IMR-90 (cell line): Measurements from ENCODE around the gene ACOXL. TPM values are rescaled to one million over a fixed set of nuclear protein-coding genes. Genes with fewer than 3 reads are reported as not detected.
"Not testable (repeated sequence)": the region's sequence is repeated elsewhere in the genome, so short reads cannot be mapped to it uniquely, and the experiment has no call there.

Experiments
- ATAC-seq: fragments of 200-7000 bp; cut with Tn5 transposase; 2 replicates; pipeline ENCODE4 v1.9.1; 2020; ENCODE audit warnings: low read depth, mild to moderate bottlenecking, moderate library complexity
- BruUV-seq: library from RNA; stranded (reverse); fragments of 400-500 nt; replicated peaks from 2 replicates; lab custom pipeline; 2021; lab: Mats Ljungman, UMichigan
- CTCF ChIA-PET: fragments of 300-600 bp; formaldehyde crosslinking; extraction: SDS; loops from one replicate; lab custom pipeline; 2021; ENCODE audit warnings: antibody characterized with exemption; lab: Yijun Ruan, JAX
- POLR2A ChIA-PET: fragments of 300-600 bp; sonication (Branson Sonifier 250); formaldehyde crosslinking; loops from one replicate; lab custom pipeline; 2022; ENCODE audit warnings: antibody characterized with exemption; ENCODE audit not compliant: unreplicated experiment; lab: Charles Lee
- DNase-seq: peaks from one replicate; pipeline ENCODE4 v3.0.0; 2013
- H2AFZ ChIP-seq: replicated peaks from 2 replicates; pipeline ENCODE3; 2013; ENCODE audit warnings: low read length, mild to moderate bottlenecking; ENCODE audit not compliant: poor library complexity
- H2AK5ac ChIP-seq: 2 replicates; pipeline ENCODE4 v1.6.1; 2013; ENCODE audit warnings: low read depth, low read length, inconsistent platforms
- H2AK9ac ChIP-seq: replicated peaks from 2 replicates; pipeline ENCODE3; 2013; ENCODE audit warnings: mild to moderate bottlenecking, low read depth, low read length, moderate library complexity; ENCODE audit not compliant: poor library complexity
- H2BK120ac ChIP-seq: 2 replicates; pipeline ENCODE4 v1.6.1; 2013; ENCODE audit warnings: low read depth, low read length, inconsistent platforms
- H2BK15ac ChIP-seq: 3 replicates; pipeline ENCODE4 v1.6.1; 2013; ENCODE audit warnings: low read depth, low read length, inconsistent platforms
- H2BK20ac ChIP-seq: 2 replicates; pipeline ENCODE4 v1.6.1; 2013; ENCODE audit warnings: low read depth, mild to moderate bottlenecking, inconsistent platforms, low read length, moderate library complexity
- H2BK5ac ChIP-seq: 2 replicates; pipeline ENCODE4 v1.6.1; 2013; ENCODE audit warnings: mild to moderate bottlenecking, low read depth, low read length, inconsistent platforms; ENCODE audit not compliant: poor library complexity, severe bottlenecking
- H3K14ac ChIP-seq: replicated peaks from 2 replicates; pipeline ENCODE4 v1.6.1; 2013; ENCODE audit warnings: low read depth, low read length, inconsistent platforms
- H3K18ac ChIP-seq: 2 replicates; pipeline ENCODE4 v1.6.1; 2013; ENCODE audit warnings: low read depth, low read length, control low read depth
- H3K23ac ChIP-seq: 2 replicates; pipeline ENCODE4 v1.6.1; 2013; ENCODE audit warnings: low read depth, low read length, inconsistent platforms
- H3K27ac ChIP-seq: 2 replicates; pipeline ENCODE4 v1.5.1; 2013; ENCODE audit warnings: mild to moderate bottlenecking, control low read depth, low read length; ENCODE audit not compliant: insufficient read depth
- H3K27me3 ChIP-seq: 2 replicates; pipeline ENCODE4 v1.6.1; 2013; ENCODE audit warnings: low read length; ENCODE audit not compliant: control insufficient read depth, insufficient read depth
- H3K36me3 ChIP-seq: 2 replicates; pipeline ENCODE4 v1.6.1; 2013; ENCODE audit warnings: low read length, mixed read lengths; ENCODE audit not compliant: control insufficient read depth, insufficient read depth
- H3K4ac ChIP-seq: 2 replicates; pipeline ENCODE4 v1.6.1; 2013; ENCODE audit warnings: low read depth, low read length, inconsistent platforms
- H3K4me1 ChIP-seq: 2 replicates; pipeline ENCODE4 v1.6.1; 2013; ENCODE audit warnings: low read length, mixed read lengths; ENCODE audit not compliant: control insufficient read depth, insufficient read depth
- H3K4me2 ChIP-seq: 2 replicates; pipeline ENCODE4 v1.6.1; 2013; ENCODE audit warnings: low read depth, mild to moderate bottlenecking, control low read depth, low read length, moderate library complexity
- H3K4me3 ChIP-seq: 2 replicates; pipeline ENCODE4 v1.5.1; 2013; ENCODE audit warnings: low read depth, mild to moderate bottlenecking, control low read depth, low read length, moderate library complexity; ENCODE audit not compliant: insufficient read depth
- H3K56ac ChIP-seq: 2 replicates; pipeline ENCODE4 v1.6.1; 2013; ENCODE audit warnings: low read length, inconsistent platforms; ENCODE audit not compliant: insufficient read depth; ENCODE audit errors: extremely low read depth
- H3K79me1 ChIP-seq, 2 experiments: 2 replicates each; pipeline ENCODE4 v1.6.1; 2013; ENCODE audit warnings: low read length in 2 of 2, inconsistent platforms in 1 of 2, low read depth in 1 of 2
- H3K9ac ChIP-seq: 2 replicates; pipeline ENCODE4 v1.6.1; 2013; ENCODE audit warnings: low read depth, low read length, control low read depth
- H3K9me1 ChIP-seq: 2 replicates; pipeline ENCODE4 v1.6.1; 2013; ENCODE audit warnings: low read length, inconsistent platforms; ENCODE audit not compliant: insufficient read depth
- H3K9me3 ChIP-seq: 2 replicates; pipeline ENCODE4 v1.6.1; 2013; ENCODE audit warnings: low read length; ENCODE audit not compliant: control insufficient read depth, insufficient read depth
- H4K20me1 ChIP-seq: 2 replicates; pipeline ENCODE4 v1.6.1; 2013; ENCODE audit warnings: low read length, inconsistent platforms; ENCODE audit not compliant: insufficient read depth
- H4K5ac ChIP-seq: 2 replicates; pipeline ENCODE4 v1.6.1; 2013; ENCODE audit warnings: mild to moderate bottlenecking, low read depth, low read length, control low read depth
- H4K8ac ChIP-seq, 2 experiments: 2 replicates each; pipeline ENCODE4 v1.6.1; 2013; ENCODE audit warnings: low read depth in 2 of 2, low read length in 2 of 2, control low read depth in 1 of 2, inconsistent platforms in 1 of 2
- H4K91ac ChIP-seq: 2 replicates; pipeline ENCODE4 v1.6.1; 2013; ENCODE audit warnings: low read depth, low read length, inconsistent platforms; ENCODE audit not compliant: insufficient read depth
- whole genome bisulfite sequencing, 2 experiments: methylation state at CpG; one replicate each; pipeline versions ENCODE4 v1.1.5 to v1.1.7; 2013; ENCODE audit warnings: missing lambda C conversion rate in 2 of 2; ENCODE audit not compliant: insufficient read length in 1 of 2; ENCODE audit errors: extremely low coverage in 2 of 2; 5-methylcytosine and 5-hydroxymethylcytosine counted together
- dilution Hi-C: fragments of 300-500 bp; cut with HindIII; formaldehyde crosslinking; loops from one replicate; pipeline ENCODE4 v1.14.3; 2018; ENCODE audit warnings: low sequenced_read_pairs; ENCODE audit not compliant: unreplicated experiment
- in situ Hi-C: fragments of 300-500 bp; cut with MboI; formaldehyde crosslinking; loops from 3 replicates; pipeline ENCODE4 v1.14.3; 2019; ENCODE audit warnings: low sequenced_read_pairs, inconsistent platforms, mixed read lengths
- intact Hi-C: fragments of 100-400 bp; cut with micrococcal nuclease; formaldehyde crosslinking; loops from 2 replicates; pipeline ENCODE4 v1.10.0; 2022
- polyA plus RNA-seq, 3 experiments: library from polyadenylated mRNA; depleted of rRNA; stranded (reverse); fragments of >200 nt; gene quantifications; 2 replicates each; pipeline ENCODE4 v1.2.3, GENCODE V29; 2012; ENCODE audit warnings: low replicate concordance in 1 of 3
- total RNA-seq: library from RNA; depleted of rRNA; stranded (reverse); fragments of >200 nt; gene quantifications from 2 replicates; pipeline ENCODE4 v1.2.3, GENCODE V29; 2012

ACOXL gene
- total and polyA plus RNA-seq, 2 of the 4 experiments (the other 2 are of a cell fraction): not detected

DNA sequence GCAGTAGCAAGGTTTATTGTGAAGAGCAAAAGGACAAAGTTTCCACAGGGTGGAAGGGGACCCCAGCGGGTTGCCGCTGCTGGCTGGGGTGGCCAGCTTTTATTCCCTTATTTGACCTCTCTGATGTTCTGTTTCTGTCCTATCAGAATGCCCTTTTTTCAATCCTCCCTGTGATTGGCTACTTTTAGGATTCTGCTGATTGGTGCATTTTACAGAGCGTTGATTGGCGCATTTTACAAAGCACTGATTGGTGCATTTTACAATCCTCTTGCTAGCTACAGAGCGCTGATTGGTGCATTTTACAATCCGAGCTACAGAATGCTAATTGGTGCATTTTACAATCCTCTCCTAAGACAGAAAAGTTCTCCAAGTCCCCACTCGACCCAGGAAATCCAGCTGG is 123.5 kb downstream of the ACOXL start:
- H2BK20ac ChIP-seq, H3K18ac ChIP-seq, H2AK5ac ChIP-seq, H4K91ac ChIP-seq, H3K4me1 ChIP-seq, BruUV-seq, H2BK5ac ChIP-seq, in situ Hi-C loops, H2AK9ac ChIP-seq, H3K4me2 ChIP-seq, H3K4ac ChIP-seq, H2AFZ ChIP-seq, POLR2A ChIA-PET, H3K36me3 ChIP-seq, H2BK15ac ChIP-seq, H4K5ac ChIP-seq, H4K8ac ChIP-seq, H3K27ac ChIP-seq, H3K14ac ChIP-seq, H3K9ac ChIP-seq, ATAC-seq, H4K20me1 ChIP-seq, DNase-seq, H3K56ac ChIP-seq, H3K9me1 ChIP-seq, H3K9me3 ChIP-seq, intact Hi-C loops, H3K4me3 ChIP-seq, H2BK120ac ChIP-seq, dilution Hi-C loops, H3K79me1 ChIP-seq, H3K23ac ChIP-seq: not testable (repeated sequence)
- CTCF ChIA-PET: interaction anchor here (0.6 to 0.7 kb wide), 2 partner anchors 21 to 1718 kb away, joined by 3 to 6 read pairs; no protein-coding TSS in a partner anchor
- peaks cover 29% of the 10 kb centered on the region for H3K27me3 ChIP-seq
- WGBS, 2 experiments: 51% methylated on average over 2 of the region's 7 CpGs; no CpG with 5 or more reads in 1 of the 2 experiments
